Measurements from ENCODE around the gene ZIM2. TPM values are rescaled to one million over a fixed set of nuclear protein-coding genes. Genes with fewer than 3 reads are reported as not detected.

ZIM2 gene
- total RNA-seq, 2 experiments from 2014 or later, result not detected

- H3K27ac Mint-ChIP-seq, result no peak overlapping the region
- peaks cover 30% of the 10 kb centered on the region for H3K9me3 Mint-ChIP-seq
- H3K4me3 Mint-ChIP-seq, result no peak overlapping the region
- intact Hi-C loops (cut with micrococcal nuclease), result no loop called here
- ATAC-seq (no peak), DNase-seq (no peak)
- peaks cover 1% of the 10 kb centered on the region for H3K27me3 Mint-ChIP-seq
- no peaks in the 10 kb centered on the region for H3K36me3 Mint-ChIP-seq (ENCODE audit: low read depth)
- ChIA-PET POLR2A (no interaction called here), CTCF (no interaction called here)
- H3K4me1 Mint-ChIP-seq (ENCODE audit: low read depth), result no peaks in the 10 kb centered on the region
- no peak for TF ChIP-seq CTCF (IDR thresholded peaks at IDR 0.05)
Measured at GRCh38 chr19:56831255-56831654, 9.3 kb downstream of the ZIM2 start.

GRCh38 chr19:56829596-56829995 lies 10.9 kb downstream of the ZIM2 start:
- no peaks in the 10 kb centered on the region for H3K4me1 Mint-ChIP-seq (ENCODE audit: low read depth)
- CTCF ChIA-PET, result no interaction called here

GRCh38 chr19:56827708-56828107 lies 12.8 kb downstream of the ZIM2 start:
- H3K27ac Mint-ChIP-seq, result no peak overlapping the region
- no peaks in the 10 kb centered on the region for H3K27me3 Mint-ChIP-seq
- H3K4me1 Mint-ChIP-seq (ENCODE audit: low read depth), result no peaks in the 10 kb centered on the region
- no peaks in the 10 kb centered on the region for H3K36me3 Mint-ChIP-seq (ENCODE audit: low read depth)
- DNase-seq (no peak), ATAC-seq (no peak)
- TF ChIP-seq CTCF (IDR thresholded peaks at IDR 0.05), result no peak
- no peak overlapping the region for H3K4me3 Mint-ChIP-seq
- POLR2A ChIA-PET, result interaction anchor here (0.6 kb wide), 1 partner anchor 274 kb away, joined by 6 read pairs; no protein-coding TSS in a partner anchor
- intact Hi-C loops (cut with micrococcal nuclease), result no loop called here
- H3K9me3 Mint-ChIP-seq, result peaks cover 11% of the 10 kb centered on the region
- CTCF ChIA-PET, result interaction anchor here (0.6 kb wide), 1 partner anchor 274 kb away, joined by 3 read pairs; no protein-coding TSS in a partner anchor

More at GRCh38 chr19:56829596-56829995, 10.9 kb downstream of the ZIM2 start:
- no peaks in the 10 kb centered on the region for H3K27me3 Mint-ChIP-seq
- POLR2A ChIA-PET, result interaction anchor here (0.6 kb wide), 1 partner anchor 16 kb away, joined by 5 read pairs; no protein-coding TSS in a partner anchor
- intact Hi-C loops (cut with micrococcal nuclease), result no loop called here
- TF ChIP-seq CTCF (IDR thresholded peaks at IDR 0.05), result no peak
- ATAC-seq (no peak), DNase-seq (no peak)
- H3K36me3 Mint-ChIP-seq (ENCODE audit: low read depth), result no peaks in the 10 kb centered on the region
- no peak overlapping the region for H3K27ac Mint-ChIP-seq
- peaks cover 16% of the 10 kb centered on the region for H3K9me3 Mint-ChIP-seq
- no peak overlapping the region for H3K4me3 Mint-ChIP-seq

- no peak for TF ChIP-seq CTCF (IDR thresholded peaks at IDR 0.05)
Measured at GRCh38 chr19:56823956-56824355, 16.6 kb downstream of the ZIM2 start.

GRCh38 chr19:56823417-56823816 lies 17.1 kb downstream of the ZIM2 start:
- peaks cover 24% of the 10 kb centered on the region for H3K9me3 Mint-ChIP-seq
- intact Hi-C loops (cut with micrococcal nuclease), result no loop called here
- no peak for TF ChIP-seq CTCF (IDR thresholded peaks at IDR 0.05)

More at GRCh38 chr19:56823956-56824355, 16.6 kb downstream of the ZIM2 start:
- Mint-ChIP-seq H3K4me3 (no peak overlapping the region), H3K27ac (no peak overlapping the region), H3K9me3 (peaks cover 20% of the 10 kb centered on the region), H3K4me1 (ENCODE audit: low read depth) (no peaks in the 10 kb centered on the region), H3K36me3 (ENCODE audit: low read depth) (no peaks in the 10 kb centered on the region), H3K27me3 (no peaks in the 10 kb centered on the region)
- CTCF ChIA-PET, result no interaction called here
- POLR2A ChIA-PET, result no interaction called here
- no peak for DNase-seq
- no peak for ATAC-seq
- intact Hi-C loops (cut with micrococcal nuclease), result no loop called here

More at GRCh38 chr19:56823417-56823816, 17.1 kb downstream of the ZIM2 start:
- ChIA-PET POLR2A (no interaction called here), CTCF (no interaction called here)
- no peak overlapping the region for H3K27ac Mint-ChIP-seq
- no peak overlapping the region for H3K4me3 Mint-ChIP-seq
- no peaks in the 10 kb centered on the region for H3K27me3 Mint-ChIP-seq
- ATAC-seq (no peak), DNase-seq (no peak)
- no peaks in the 10 kb centered on the region for H3K4me1 Mint-ChIP-seq (ENCODE audit: low read depth)
- no peaks in the 10 kb centered on the region for H3K36me3 Mint-ChIP-seq (ENCODE audit: low read depth)
